Measurements from ENCODE around the gene CFHR4.

GRCh38 chr1:196910215-196910614 lies 22.4 kb downstream of the CFHR4 start:
- TF ChIP-seq CTCF (IDR thresholded peaks at IDR 0.05; ENCODE audit: poor library complexity) (no peak), EZH2 (IDR thresholded peaks at IDR 0.05; ENCODE audit: borderline replicate concordance) (no peak)
